NCI-H2196 (cell line): ENCODE results near the gene CRIP3.

ENCODE experiments used
- DNase-seq: peaks from one replicate; lab custom pipeline; 2025; ENCODE audit not compliant: unreplicated experiment; lab: John Stamatoyannopoulos, UW

The CRIP3 gene

DNA sequence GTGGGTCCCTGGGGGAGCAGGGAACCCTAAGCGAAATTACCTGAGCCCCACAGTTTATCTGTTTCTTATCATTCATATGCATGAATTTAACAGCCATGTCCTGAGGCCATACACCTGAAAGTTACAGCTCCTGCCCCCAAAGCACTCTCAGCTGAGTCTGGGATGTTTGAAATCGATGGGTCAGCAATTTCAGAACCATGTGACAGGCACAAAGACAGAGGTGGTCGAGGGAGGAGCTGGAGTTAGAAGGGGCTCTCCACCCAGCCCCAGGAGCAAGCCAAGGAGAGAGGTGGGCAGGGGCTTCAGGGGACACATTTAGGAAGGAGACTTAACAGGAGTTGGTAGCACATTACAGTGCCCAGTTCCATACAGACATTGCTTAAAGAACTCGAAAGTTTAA, 50.4 kb downstream of the CRIP3 start:
- no peak for DNase-seq

DNA sequence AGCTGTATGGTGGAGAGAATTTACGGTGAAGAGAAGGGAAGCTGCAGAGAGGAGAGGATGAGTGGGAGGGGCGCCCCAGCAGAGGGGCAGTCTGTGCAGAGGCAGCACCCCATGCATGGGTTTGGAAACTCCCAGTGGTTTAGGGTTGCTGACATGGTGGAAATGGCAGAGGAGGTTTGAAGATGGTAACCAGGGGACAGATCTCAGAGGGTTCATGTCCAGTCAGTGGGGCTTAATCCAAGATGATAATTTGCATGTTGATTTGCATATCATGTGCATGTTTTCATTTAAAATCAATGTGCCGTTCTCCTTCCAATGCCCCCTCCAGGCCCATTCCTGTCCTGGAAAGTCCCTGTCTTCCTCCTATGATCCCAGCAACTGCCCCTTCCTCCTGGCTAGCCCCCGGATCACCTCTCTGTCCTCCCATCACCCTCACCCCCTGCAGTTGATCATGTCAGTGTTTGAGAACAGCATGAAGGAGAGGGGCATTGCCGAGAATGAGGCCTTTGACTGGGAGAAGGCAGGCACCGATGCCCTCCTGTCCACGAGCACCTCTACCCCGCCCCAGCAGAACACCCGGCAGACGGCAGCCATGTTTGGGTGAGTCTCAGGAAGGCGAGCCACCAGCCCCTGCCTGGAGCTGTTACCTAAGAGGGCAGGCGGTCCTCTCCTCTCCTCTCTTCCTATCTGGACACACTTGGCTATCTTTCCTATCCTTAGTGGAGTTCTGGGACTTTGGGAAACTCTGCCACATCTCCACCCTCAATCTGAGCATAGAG, 51.1 kb downstream of the CRIP3 start:
- DNase-seq: no peak

DNA sequence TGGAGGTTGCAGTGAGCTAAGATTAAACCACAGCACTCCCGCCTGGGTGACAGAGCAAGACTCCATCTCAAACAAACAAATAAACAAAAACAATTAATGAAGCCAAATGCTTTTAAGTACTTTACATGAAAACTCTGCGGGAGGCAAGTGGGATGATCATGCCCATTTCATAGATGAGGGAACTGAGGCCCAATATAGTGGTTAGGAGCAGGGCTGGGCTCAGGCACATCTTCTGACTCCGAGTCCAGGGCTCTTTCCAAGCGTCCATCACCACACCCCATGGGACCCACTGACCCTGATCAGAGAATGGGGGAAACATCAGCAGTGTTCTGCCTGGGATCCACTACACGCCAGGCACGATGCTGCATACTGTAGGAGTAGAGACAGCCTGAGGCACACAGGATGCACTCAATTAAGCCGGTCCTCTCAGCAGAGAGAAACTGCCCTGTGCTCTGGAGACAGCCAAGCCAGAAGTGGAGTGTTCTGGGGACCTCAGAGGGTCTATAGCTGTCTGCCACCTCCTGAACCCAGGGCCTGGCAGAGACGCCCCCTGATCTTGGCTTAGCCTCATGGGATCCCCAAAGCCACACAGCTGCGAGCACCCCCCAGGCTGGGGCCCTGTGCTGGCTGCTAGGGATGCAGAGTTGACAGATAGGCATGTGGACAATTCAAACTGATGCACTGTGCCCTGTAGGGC, 51.8 kb downstream of the CRIP3 start:
- no peak for DNase-seq
